Fibroblast of villous mesenchyme (primary cell): ENCODE results near the gene KMT2D. TPM values are rescaled to one million over a fixed set of nuclear protein-coding genes. Genes with fewer than 3 reads are reported as not detected.

ENCODE experiments used
- total RNA-seq: library from RNA; depleted of rRNA; stranded (reverse); fragments of >200 nt; gene quantifications from 2 replicates; pipeline ENCODE4 v1.2.3, GENCODE V29; 2012

Gene KMT2D
- total RNA-seq, 1 donor: 37.1 TPM

Other genes with a start within 250 kb of the KMT2D start
- 29.8 and 30.3 TPM in 2 replicates for gene CACNB3, start 242.3 kb downstream of the KMT2D start, total RNA-seq
- 51.9 and 64.3 TPM in 2 replicates for gene DDX23, start 208.6 kb downstream of the KMT2D start, total RNA-seq
- gene RND1, start 194.9 kb downstream of the KMT2D start, total RNA-seq: under 0.01 TPM in 1 of 2 replicates, not detected in the other
- gene FKBP11, start 135.3 kb downstream of the KMT2D start, total RNA-seq: 21.9 and 25.5 TPM in 2 replicates
- 49.3 and 68.2 TPM in 2 replicates for gene ARF3, start 103.3 kb downstream of the KMT2D start, total RNA-seq
- not detected in 2 replicates for gene WNT10B, start 89.1 kb downstream of the KMT2D start, total RNA-seq
- not detected in 2 replicates for gene WNT1, start 82.5 kb downstream of the KMT2D start, total RNA-seq
- under 0.01 and 0.32 TPM in 2 replicates for gene DDN, start 61.4 kb downstream of the KMT2D start, total RNA-seq
- 61.2 and 62.2 TPM in 2 replicates for gene PRKAG1, start 42.0 kb downstream of the KMT2D start, total RNA-seq
- 0.64 and 0.86 TPM in 2 replicates for gene RHEBL1, start 9.2 kb upstream of the KMT2D start, total RNA-seq
- not detected in 2 replicates for gene DHH, start 34.0 kb upstream of the KMT2D start, total RNA-seq
- 47.9 and 71.2 TPM in 2 replicates for gene LMBR1L, start 50.1 kb upstream of the KMT2D start, total RNA-seq
- gene TUBA1B, start 70.6 kb upstream of the KMT2D start, total RNA-seq: 1,457 and 1,471 TPM in 2 replicates
- 834 and 982 TPM in 2 replicates for gene TUBA1A, start 128.3 kb upstream of the KMT2D start, total RNA-seq
- gene TUBA1C, start 204.3 kb upstream of the KMT2D start, total RNA-seq: 376 and 609 TPM in 2 replicates
- gene PRPH, start 234.4 kb upstream of the KMT2D start, total RNA-seq: under 0.01 TPM in 1 of 2 replicates, not detected in the other